GM10266 (cell line): ENCODE results near the gene HTR1D.
"Not testable (repeated sequence)": the region's sequence is repeated elsewhere in the genome, so short reads cannot be mapped to it uniquely, and the experiment has no call there.

Experiments
- DNase-seq: peaks from one replicate; pipeline ENCODE4 v3.0.0; 2012; ENCODE audit errors: extremely low spot score
- CTCF ChIP-seq: IDR thresholded peaks from 2 replicates; pipeline ENCODE4 v1.5.1; 2012; ENCODE audit warnings: mild to moderate bottlenecking, low read depth; ENCODE audit not compliant: control insufficient read depth, insufficient read depth; ENCODE audit errors: missing control alignments

The HTR1D gene

GRCh38 chr1:23191199-23191598, 26.1 kb downstream of the HTR1D start:
- TF ChIP-seq CTCF, result no peak
- DNase-seq, result no peak

GRCh38 chr1:23188936-23189452, 28.3 kb downstream of the HTR1D start:
- not testable (repeated sequence) for DNase-seq

GRCh38 chr1:23188434-23188884, 28.8 kb downstream of the HTR1D start:
- TF ChIP-seq CTCF, result no peak
- DNase-seq, result no peak

GRCh38 chr1:23187637-23188036, 29.7 kb downstream of the HTR1D start:
- DNase-seq, result no peak
- no peak for TF ChIP-seq CTCF

- TF ChIP-seq CTCF, result no peak
- no peak for DNase-seq
Observed at GRCh38 chr1:23185381-23185780, 31.9 kb downstream of the HTR1D start.

GRCh38 chr1:23184212-23184934, 32.9 kb downstream of the HTR1D start:
- DNase-seq, result peak; percentile 58
- TF ChIP-seq CTCF, result peak; percentile 57

- no peak for DNase-seq
- TF ChIP-seq CTCF, result no peak
Observed at GRCh38 chr1:23179862-23180261, 37.4 kb downstream of the HTR1D start.

- peak; percentile 48 for DNase-seq
- TF ChIP-seq CTCF, result no peak
Observed at GRCh38 chr1:23178950-23179349, 38.4 kb downstream of the HTR1D start.
